T-helper 2 cell (primary cell): ENCODE results near the gene PIGO.

Experiments used
- DNase-seq, 5 experiments: peaks; one replicate each; pipeline versions ENCODE4 v3.0.0 to v3.0.0-alpha.2; 2012 to 2022
- total RNA-seq, 2 donors: gene quantifications; one replicate each; lab custom pipeline; 2026; lab: John Stamatoyannopoulos, UW

Gene PIGO
- 19.3 to 30.6 reads per million in 2 donors for total RNA-seq

GRCh38 chr9:35096035-35096849 lies at the start of gene PIGO:
Gene PIGO (minus strand): TSS chr9:35096591. CDS start chr9:35095565, 1,026 bp downstream.
- DNase-seq, result peak; percentile 77 to 95 (median 84)

GRCh38 chr9:35142037-35142436 lies 45.6 kb upstream of the PIGO start:
- no peak for DNase-seq

- DNase-seq, result no peak
These were observed 43.7 kb upstream of the PIGO start for GRCh38 chr9:35140093-35140492.

GRCh38 chr9:35136866-35137265 lies 40.5 kb upstream of the PIGO start:
- DNase-seq, result no peak

GRCh38 chr9:35135988-35136387 lies 39.6 kb upstream of the PIGO start:
- DNase-seq, result no peak

- no peak for DNase-seq
These were observed 38.5 kb upstream of the PIGO start for GRCh38 chr9:35134920-35135319.

GRCh38 chr9:35116898-35117551 lies 20.6 kb upstream of the PIGO start:
- peak; percentile 53 to 90 (median 77) for DNase-seq

GRCh38 chr9:35116539-35116897 lies 20.1 kb upstream of the PIGO start:
- DNase-seq, result no peak

GRCh38 chr9:35115680-35116538 lies 19.5 kb upstream of the PIGO start, which contains the start of gene ATOSB:
Gene ATOSB (minus strand): TSS chr9:35115862. CDS start chr9:35108274, 7,588 bp downstream.
- DNase-seq, result peak; percentile 86 to 97 (median 91)

GRCh38 chr9:35114840-35115628 lies 18.6 kb upstream of the PIGO start:
- peak in 1 of 5 experiments; percentile 64 for DNase-seq

GRCh38 chr9:35114113-35114839 lies 17.9 kb upstream of the PIGO start:
- DNase-seq, result peak; percentile 31 to 87 (median 54)

GRCh38 chr9:35112257-35113020 lies 16.0 kb upstream of the PIGO start:
- no peak for DNase-seq

- DNase-seq, result peak; percentile 90 to 99 (median 95)
These were observed 14.9 kb upstream of the PIGO start for GRCh38 chr9:35111001-35111933.

GRCh38 chr9:35110327-35110761 lies 14.0 kb upstream of the PIGO start:
- DNase-seq, result peak in 1 of 5 experiments; percentile 11

- no peak for DNase-seq
These were observed 12.7 kb upstream of the PIGO start for GRCh38 chr9:35108946-35109575.

GRCh38 chr9:35108461-35108860 lies 12.1 kb upstream of the PIGO start:
- no peak for DNase-seq

GRCh38 chr9:35107297-35108290 lies 11.2 kb upstream of the PIGO start:
- DNase-seq, result no peak

- no peak for DNase-seq
These were observed 9.9 kb upstream of the PIGO start for GRCh38 chr9:35106343-35106730.
